Retinal pigment epithelial cell (primary cell): ENCODE results near the gene BICRAL.
"Not testable (repeated sequence)": the region's sequence is repeated elsewhere in the genome, so short reads cannot be mapped to it uniquely, and the experiment has no call there.

ENCODE experiments used
- DNase-seq: peaks from one replicate; pipeline ENCODE4 v3.0.0-alpha.2; 2010; ENCODE audit warnings: low read depth
- H3K4me3 ChIP-seq: 2 replicates; pipeline ENCODE4 v1.5.1; 2011; ENCODE audit warnings: mild to moderate bottlenecking, low read length, control low read depth, moderate library complexity
- CTCF ChIP-seq: conservative IDR thresholded peaks from 2 replicates; pipeline ENCODE4 v1.5.1; 2011; ENCODE audit warnings: low read depth, low read length, control low read depth, inconsistent platforms

Gene BICRAL

GRCh38 chr6:42766163-42766670, 15.6 kb upstream of the BICRAL start:
- DNase-seq = no peak
- H3K4me3 ChIP-seq = no peak overlapping the region

GRCh38 chr6:42769051-42769450, 12.8 kb upstream of the BICRAL start:
- DNase-seq = no peak
- TF ChIP-seq CTCF = no peak

More at GRCh38 chr6:42766163-42766670, 15.6 kb upstream of the BICRAL start:
- no peak for TF ChIP-seq CTCF

GRCh38 chr6:42769836-42770235, 12.0 kb upstream of the BICRAL start:
- no peak overlapping the region for H3K4me3 ChIP-seq
- no peak for TF ChIP-seq CTCF
- DNase-seq = no peak

More at GRCh38 chr6:42769051-42769450, 12.8 kb upstream of the BICRAL start:
- no peak overlapping the region for H3K4me3 ChIP-seq

GRCh38 chr6:42771741-42772100, 10.1 kb upstream of the BICRAL start:
- no peak for DNase-seq
- no peak overlapping the region for H3K4me3 ChIP-seq
- TF ChIP-seq CTCF = no peak

GRCh38 chr6:42774201-42774600, 7.7 kb upstream of the BICRAL start:
- DNase-seq = no peak
- H3K4me3 ChIP-seq = no peak overlapping the region
- TF ChIP-seq CTCF = no peak

GRCh38 chr6:42774821-42775487, 6.9 kb upstream of the BICRAL start:
- H3K4me3 ChIP-seq, DNase-seq: not testable (repeated sequence)

GRCh38 chr6:42777126-42777822, 4.6 kb upstream of the BICRAL start:
- H3K4me3 ChIP-seq = no peak overlapping the region
- no peak for DNase-seq
- no peak for TF ChIP-seq CTCF
